Natural killer cell (primary cell): ENCODE results near the gene TIMP4. TPM values are rescaled to one million over a fixed set of nuclear protein-coding genes. Genes with fewer than 3 reads are reported as not detected.

Source experiments
- ATAC-seq, 3 donors: fragments of 150-1000 bp in 2 of 3; fragments of 200-7000 bp in 1 of 3; cut with Tn5 transposase; 1 replicate in 1 of 3; 2 replicates in 2 of 3; pipeline ENCODE4 v1.10.0; 2021; ENCODE audit warnings: mild to moderate bottlenecking in 2 of 3, moderate library complexity in 2 of 3
- DNase-seq, 2 donors: peaks; one replicate each; pipeline versions ENCODE4 v3.0.0 to v3.0.0-alpha.2; 2013 to 2021; ENCODE audit warnings: mixed read lengths in 1 of 2
- H3K27ac ChIP-seq: one replicate; pipeline ENCODE4 v1.5.1; 2013; ENCODE audit warnings: mild to moderate bottlenecking, low read length
- H3K27me3 ChIP-seq: one replicate; pipeline ENCODE4 v1.6.1; 2013; ENCODE audit warnings: low read length; ENCODE audit not compliant: control insufficient read depth, insufficient read depth
- H3K36me3 ChIP-seq: one replicate; pipeline ENCODE4 v1.6.1; 2013; ENCODE audit warnings: low read length; ENCODE audit not compliant: control insufficient read depth, insufficient read depth
- H3K4me1 ChIP-seq: one replicate; pipeline ENCODE4 v1.6.1; 2013; ENCODE audit warnings: low read length; ENCODE audit not compliant: control insufficient read depth, insufficient read depth
- H3K4me3 ChIP-seq: one replicate; pipeline ENCODE4 v1.5.1; 2013; ENCODE audit warnings: low read length
- H3K9me3 ChIP-seq: one replicate; pipeline ENCODE4 v1.6.1; 2013; ENCODE audit warnings: low read length; ENCODE audit not compliant: control insufficient read depth, insufficient read depth
- H3K27ac Mint-ChIP-seq, 2 donors: one replicate each; pipeline ENCODE4 v1.8.0; 2022; ENCODE audit warnings: mild to moderate bottlenecking in 2 of 2, mixed read lengths in 2 of 2, moderate library complexity in 1 of 2
- H3K27me3 Mint-ChIP-seq, 2 donors: one replicate each; pipeline ENCODE4 v1.8.0; 2022; ENCODE audit warnings: low read depth in 2 of 2, mixed read lengths in 2 of 2
- H3K36me3 Mint-ChIP-seq: one replicate; pipeline ENCODE4 v1.8.0; 2022; ENCODE audit warnings: mixed read lengths
- H3K4me1 Mint-ChIP-seq, 2 donors: one replicate each; pipeline ENCODE4 v1.8.0; 2022; ENCODE audit warnings: mixed read lengths in 2 of 2
- H3K4me3 Mint-ChIP-seq: one replicate; pipeline ENCODE4 v1.8.0; 2022; ENCODE audit warnings: mild to moderate bottlenecking, moderate library complexity, mixed read lengths
- H3K9me3 Mint-ChIP-seq, 2 donors: one replicate each; pipeline ENCODE4 v1.8.0; 2022; ENCODE audit warnings: mixed read lengths in 2 of 2
- CTCF ChIP-seq: fragments of 200-600 bp; IDR thresholded peaks from one replicate; pipeline ENCODE4 v1.8.0; 2022; ENCODE audit warnings: antibody characterized with exemption
- WGBS: methylation state at CpG from one replicate; pipeline ENCODE4 v1.1.7; 2013; ENCODE audit warnings: missing lambda C conversion rate; ENCODE audit not compliant: insufficient coverage; 5-methylcytosine and 5-hydroxymethylcytosine counted together
- intact Hi-C: fragments of 100-400 bp; cut with micrococcal nuclease; formaldehyde crosslinking; loops from one replicate; pipeline ENCODE4 v1.14.2; 2022
- total RNA-seq, 4 donors: library from RNA; stranded (reverse); fragments of 120-200 nt in 1 of 4; gene quantifications; one replicate each; pipeline versions ENCODE4 v1.2.3 to v1.2.4, GENCODE V29; 2013 to 2022

The TIMP4 gene
- total RNA-seq, 3 donors from 2014 or later (not counting 1 experiment from before 2014, with no cell fraction given): not detected

GRCh38 chr3:12154151-12154550 is 4.6 kb downstream of the TIMP4 start:
- no peaks in the 10 kb centered on the region for H3K27me3 ChIP-seq
- no peaks in the 10 kb centered on the region for H3K9me3 ChIP-seq
- Mint-ChIP-seq H3K27ac (no peak overlapping the region), H3K27me3 (peaks cover 23 to 43% of the 10 kb centered on the region in 2 donors), H3K36me3 (no peaks in the 10 kb centered on the region), H3K9me3 (no peaks in the 10 kb centered on the region), H3K4me1 (no peaks in the 10 kb centered on the region), H3K4me3 (no peak overlapping the region)
- DNase-seq (no peak), ATAC-seq (no peak)
- 67% methylated on average over 1 of the region's 1 CpG for WGBS
- H3K27ac ChIP-seq: no peak overlapping the region
- no peak for TF ChIP-seq CTCF
- H3K36me3 ChIP-seq: no peaks in the 10 kb centered on the region
- intact Hi-C loops: no loop called here
- no peaks in the 10 kb centered on the region for H3K4me1 ChIP-seq
- no peak overlapping the region for H3K4me3 ChIP-seq

- H3K27me3 ChIP-seq: no peaks in the 10 kb centered on the region
- Mint-ChIP-seq H3K4me1 (no peaks in the 10 kb centered on the region), H3K9me3 (no peaks in the 10 kb centered on the region), H3K4me3 (no peak overlapping the region), H3K27me3 (peaks cover 10 to 14% of the 10 kb centered on the region in 2 donors), H3K36me3 (no peaks in the 10 kb centered on the region), H3K27ac (no peak overlapping the region)
- no peak for DNase-seq
- ATAC-seq: no peak
- TF ChIP-seq CTCF: no peak
- no peak overlapping the region for H3K27ac ChIP-seq
- intact Hi-C loops: no loop called here
- no peaks in the 10 kb centered on the region for H3K4me1 ChIP-seq
- no peak overlapping the region for H3K4me3 ChIP-seq
- no peaks in the 10 kb centered on the region for H3K9me3 ChIP-seq
- 89% methylated on average over 2 of the region's 2 CpGs for WGBS
- no peaks in the 10 kb centered on the region for H3K36me3 ChIP-seq
Measured at GRCh38 chr3:12150112-12150511, 8.6 kb downstream of the TIMP4 start.

GRCh38 chr3:12149029-12149428 is 9.7 kb downstream of the TIMP4 start:
- no peaks in the 10 kb centered on the region for H3K36me3 ChIP-seq
- DNase-seq: no peak
- no peak for ATAC-seq
- no peaks in the 10 kb centered on the region for H3K36me3 Mint-ChIP-seq
- H3K4me1 ChIP-seq: no peaks in the 10 kb centered on the region
- H3K27ac Mint-ChIP-seq: no peak overlapping the region
- H3K9me3 Mint-ChIP-seq: no peaks in the 10 kb centered on the region
- H3K4me3 Mint-ChIP-seq: no peak overlapping the region
- H3K9me3 ChIP-seq: no peaks in the 10 kb centered on the region
- no peak for TF ChIP-seq CTCF
- 70% methylated on average over 4 of the region's 4 CpGs for WGBS
- no peak overlapping the region for H3K27ac ChIP-seq
- no peaks in the 10 kb centered on the region for H3K4me1 Mint-ChIP-seq
- no peak overlapping the region for H3K4me3 ChIP-seq
- intact Hi-C loops: no loop called here
- H3K27me3 ChIP-seq: no peaks in the 10 kb centered on the region
- H3K27me3 Mint-ChIP-seq: peaks cover 9 to 10% of the 10 kb centered on the region in 2 donors

DNA sequence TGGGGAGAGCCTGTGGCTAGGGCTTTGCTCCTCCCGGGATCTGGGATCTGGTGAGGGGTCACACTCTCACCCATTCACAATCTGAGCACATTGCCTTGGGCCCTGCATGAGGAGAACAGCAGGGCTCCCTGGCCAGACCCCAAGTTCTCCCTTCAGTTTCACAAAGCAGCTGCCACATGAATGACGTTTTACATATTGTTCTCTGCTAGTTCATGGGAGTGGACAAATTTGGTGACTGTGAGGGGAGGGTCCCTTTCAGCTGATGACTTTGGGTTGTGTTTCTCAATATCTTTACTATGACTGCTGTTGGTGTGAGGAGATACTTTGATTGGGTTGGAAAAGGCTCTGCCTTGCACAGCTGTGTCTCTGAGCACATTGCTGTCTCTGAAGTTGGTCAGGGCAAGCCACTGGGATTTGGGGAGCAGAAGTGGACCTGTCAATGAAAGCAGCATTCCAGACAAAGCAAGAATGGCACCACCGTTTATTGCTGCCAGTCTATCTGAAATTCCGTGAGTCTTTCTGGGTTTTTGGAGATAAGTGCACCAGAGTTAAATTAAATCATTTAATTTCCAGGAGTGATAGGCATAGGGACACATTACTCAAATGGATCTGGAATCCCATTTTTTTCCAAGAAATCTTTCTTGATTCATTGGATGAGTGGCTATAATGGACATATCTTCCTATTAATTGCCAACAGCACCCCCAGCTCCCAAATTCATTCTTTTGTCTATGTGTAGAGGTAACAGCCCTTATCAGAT is 10.3 kb downstream of the TIMP4 start:
- no peaks in the 10 kb centered on the region for H3K9me3 Mint-ChIP-seq
- WGBS: 84% methylated on average over 4 of the region's 4 CpGs
- ATAC-seq: no peak

More for the DNA sequence above, 10.3 kb downstream of the TIMP4 start:
- Histone ChIP-seq H3K4me1 (no peaks in the 10 kb centered on the region), H3K4me3 (no peak overlapping the region), H3K36me3 (no peaks in the 10 kb centered on the region), H3K9me3 (no peaks in the 10 kb centered on the region), H3K27me3 (no peaks in the 10 kb centered on the region), H3K27ac (no peak overlapping the region)
- Mint-ChIP-seq H3K4me1 (no peaks in the 10 kb centered on the region), H3K4me3 (no peak overlapping the region), H3K36me3 (no peaks in the 10 kb centered on the region), H3K27me3 (peaks cover 5 to 13% of the 10 kb centered on the region in 2 donors), H3K27ac (no peak overlapping the region)
- no peak for TF ChIP-seq CTCF
- intact Hi-C loops: no loop called here
- DNase-seq: no peak
